HepG2 (cell line): ENCODE measurements around the gene INPP5E. TPM values are rescaled to one million over a fixed set of nuclear protein-coding genes. Genes with fewer than 3 reads are reported as not detected.

ENCODE experiments used
- ATAC-seq: fragments of 200-7000 bp; cut with Tn5 transposase; 3 replicates; pipeline ENCODE4 v1.9.1; 2020; ENCODE audit warnings: mild to moderate bottlenecking, moderate library complexity
- BruUV-seq: library from RNA; stranded (reverse); fragments of 400-500 nt; replicated peaks from 2 replicates; lab custom pipeline; 2021; lab: Mats Ljungman, UMichigan
- CTCF ChIA-PET: fragments of 300-600 bp; formaldehyde crosslinking; extraction: SDS; loops from one replicate; lab custom pipeline; 2021; ENCODE audit warnings: low total read pairs, inconsistent platforms, low intra/inter-chr PET ratio; lab: Yijun Ruan, JAX
- POLR2A ChIA-PET: fragments of 350-600 bp; sonication (Branson Sonifier 250); formaldehyde crosslinking; loops from one replicate; lab custom pipeline; 2020; ENCODE audit warnings: antibody characterized with exemption, inconsistent platforms; lab: Yijun Ruan, JAX
- DNase-seq: peaks from one replicate; pipeline ENCODE4 v3.0.0-alpha.2; 2015; ENCODE audit warnings: low spot score
- FAIRE-seq: peaks from 3 replicates; lab custom pipeline; 2011; peaks lifted over from hg19 to GRCh38; lab: Jason Lieb, UNC
- H2AFZ ChIP-seq: one replicate; pipeline ENCODE4 v1.6.1; 2011; ENCODE audit warnings: low read length, inconsistent platforms
- H3K27ac ChIP-seq: fragments of 300-600 bp; 3 replicates; pipeline ENCODE4 v1.8.0; 2011; ENCODE audit warnings: mixed run types, mild to moderate bottlenecking, mixed read lengths, low read length, inconsistent platforms; ENCODE audit not compliant: insufficient read depth; ENCODE audit errors: extremely low read length
- H3K27me3 ChIP-seq, 2 experiments: fragments of 200-600 bp in 1 of 2; 2 replicates in 1 of 2; 3 replicates in 1 of 2; pipeline versions ENCODE4 v1.6.0 to v1.8.0; 2011; ENCODE audit warnings: low read length in 2 of 2, mild to moderate bottlenecking in 2 of 2, moderate library complexity in 2 of 2, inconsistent platforms in 1 of 2; ENCODE audit not compliant: insufficient read depth in 2 of 2, control insufficient read depth in 1 of 2
- H3K36me3 ChIP-seq, 2 experiments: fragments of 200-600 bp in 1 of 2; replicated peaks in 1 of 2; 2 replicates in 1 of 2; 3 replicates in 1 of 2; pipeline versions ENCODE4 v1.5.1 to v1.8.0; 2011; ENCODE audit warnings: low read length in 2 of 2, inconsistent platforms in 1 of 2; ENCODE audit not compliant: insufficient read depth in 2 of 2, control insufficient read depth in 1 of 2
- H3K4me1 ChIP-seq: 2 replicates; pipeline ENCODE4 v1.5.1; 2012; ENCODE audit warnings: low read length, inconsistent platforms; ENCODE audit not compliant: insufficient read depth
- H3K4me2 ChIP-seq: 2 replicates; pipeline ENCODE4 v1.6.0; 2011; ENCODE audit warnings: low read depth, low read length, inconsistent platforms
- H3K4me3 ChIP-seq, 3 experiments: fragments of 200-600 bp in 1 of 3; sonication (generic), shearing (Covaris generic) in 1 of 3; replicated peaks in 1 of 3; 2 replicates each; pipeline ENCODE4 v1.5.1; 2011 to 2016; ENCODE audit warnings: low read length in 3 of 3, inconsistent platforms in 2 of 3, low read depth in 2 of 3, mild to moderate bottlenecking in 2 of 3, control low read depth in 1 of 3, mixed read lengths in 1 of 3; ENCODE audit not compliant: insufficient read depth in 1 of 3
- H3K79me2 ChIP-seq: one replicate; pipeline ENCODE4 v1.6.1; 2011; ENCODE audit warnings: low read length, inconsistent platforms; ENCODE audit not compliant: insufficient read depth
- H3K9ac ChIP-seq: 2 replicates; pipeline ENCODE4 v1.6.0; 2011; ENCODE audit warnings: mild to moderate bottlenecking, low read depth, low read length, inconsistent platforms; ENCODE audit not compliant: insufficient read depth
- H3K9me3 ChIP-seq: 2 replicates; pipeline ENCODE4 v1.5.1; 2012; ENCODE audit warnings: mild to moderate bottlenecking, low read length
- H4K20me1 ChIP-seq: 2 replicates; pipeline ENCODE4 v1.6.0; 2011; ENCODE audit warnings: inconsistent platforms, mild to moderate bottlenecking, low read length, moderate library complexity; ENCODE audit not compliant: insufficient read depth
- ATM ChIP-seq: fragments of 450-650 bp; IDR thresholded peaks from 2 replicates; pipeline ENCODE4 v1.7.1; 2017; ENCODE audit warnings: mild to moderate bottlenecking, borderline replicate concordance
- CEBPB ChIP-seq: IDR thresholded peaks from 2 replicates; pipeline ENCODE4 v1.6.1; 2011; ENCODE audit warnings: low read depth, low read length, improper control_type of control experiment, borderline replicate concordance
- POLR2A ChIP-seq, 2 experiments: IDR thresholded peaks; 2 replicates each; pipeline ENCODE4 v1.6.1; 2011; ENCODE audit warnings: low read depth in 2 of 2, low read length in 2 of 2, mild to moderate bottlenecking in 1 of 2, moderate library complexity in 1 of 2; ENCODE audit not compliant: insufficient read depth in 1 of 2
- RBM22 ChIP-seq: fragments of 200-400 bp; formaldehyde crosslinking; optimal IDR thresholded peaks from 2 replicates; pipeline ENCODE3; 2017; ENCODE audit warnings: mild to moderate bottlenecking, low read length, moderate library complexity
- RFXANK ChIP-seq: IDR thresholded peaks from 2 replicates; pipeline ENCODE4 v1.6.1; 2016
- SNRNP70 ChIP-seq: fragments of 200-400 bp; formaldehyde crosslinking; IDR thresholded peaks from 2 replicates; pipeline ENCODE4 v1.6.1; 2017; ENCODE audit warnings: mild to moderate bottlenecking, low read depth, low read length, moderate library complexity
- TCF12 ChIP-seq, 2 experiments: fragments of 450-650 bp in 1 of 2; sonication (generic) in 1 of 2; formaldehyde crosslinking in 1 of 2; IDR thresholded peaks; 2 replicates each; pipeline versions ENCODE4 v1.6.1 to v1.8.0; 2017 to 2022; ENCODE audit warnings: antibody characterized with exemption in 1 of 2, mild to moderate bottlenecking in 1 of 2, missing genetic modification reagents in 1 of 2, moderate library complexity in 1 of 2
- ZNF800 ChIP-seq: sonication (generic); formaldehyde crosslinking; IDR thresholded peaks from 2 replicates; pipeline ENCODE4 v1.4.0; 2020; ENCODE audit warnings: missing genetic modification reagents
- WGBS: methylation state at CpG from one replicate; pipeline ENCODE4 v1.1.6; 2017; ENCODE audit warnings: low lambda C conversion rate; 5-methylcytosine and 5-hydroxymethylcytosine counted together
- in situ Hi-C: cut with HindIII; loops from 2 replicates; pipeline ENCODE4 v1.10.0; 2017; ENCODE audit warnings: low pct_unique_long_range_greater_than_20kb; ENCODE audit not compliant: extremely low pct_ligation_motif_present
- intact Hi-C: fragments of 100-400 bp; cut with micrococcal nuclease; formaldehyde crosslinking; loops from one replicate; pipeline ENCODE4 v1.10.0; 2022; ENCODE audit not compliant: unreplicated experiment
- polyA plus RNA-seq, 8 experiments: library from polyadenylated mRNA; depleted of rRNA in 3 of 8; stranded (reverse) in 7 of 8; unstranded in 1 of 8; fragments of >200 nt; fragmentation: Illumina TruSeq in 4 of 8; extraction: Trizol in 4 of 8; gene quantifications; 2 replicates each; pipeline versions ENCODE4 v1.2.1 to v1.2.3, GENCODE V29; 2011 to 2016; ENCODE audit warnings: low read depth in 4 of 8, missing spikeins in 1 of 8, mixed read lengths in 1 of 8; ENCODE audit not compliant: insufficient read depth in 1 of 8
- total RNA-seq, 5 experiments: library from RNA; depleted of rRNA; stranded (reverse); fragments of >200 nt; fragmentation: Illumina TruSeq; extraction: Trizol; gene quantifications; 2 replicates each; pipeline ENCODE4 v1.2.3, GENCODE V29; 2016; ENCODE audit warnings: low read depth in 1 of 5

The INPP5E gene
- total and polyA plus RNA-seq, 2 of the 13 experiments (the other 11 are each of a cell fraction or from before 2014, with no cell fraction given), result 5.5 TPM

- TF ChIP-seq ZNF800 (CRISPR knock-in tag) (no peak), RBM22 (no peak)
Measured at GRCh38 chr9:136441681-136442245, 2.1 kb upstream of the INPP5E start (continued).

- in situ Hi-C loops, result loop anchor here (5.0 kb wide), 1 partner anchor 36 kb away; no protein-coding TSS in a partner anchor
- H3K4me1 ChIP-seq, result peaks cover 46% of the 10 kb centered on the region
- FAIRE-seq (no peak), ATAC-seq (no peak), DNase-seq (no peak)
- no TSS peak for BruUV-seq
- H3K9ac ChIP-seq, result no peak overlapping the region
- H3K27ac ChIP-seq, result peak overlapping the region; percentile 76
- 0 out of 2 replicates have a peak, but pooled peaks cover 2% of the 10 kb centered on the region for H4K20me1 ChIP-seq
- POLR2A ChIA-PET, result no interaction called here
- peaks cover 24% of the 10 kb centered on the region for H3K79me2 ChIP-seq
- TF ChIP-seq CEBPB, result no peak
- TF ChIP-seq ATM, result no peak
- TF ChIP-seq TCF12 (IDR thresholded peaks at IDR 0.05), result no peak
- TF ChIP-seq TCF12 (CRISPR knock-in tag; IDR thresholded peaks at IDR 0.05), result no peak
- TF ChIP-seq RFXANK (CRISPR knock-in tag), result no peak
- TF ChIP-seq POLR2A (IDR thresholded peaks at IDR 0.05; ENCODE audit: insufficient read depth in 1 of 2, low read depth in 2 of 2, low read length in 2 of 2), result 0 out of 4 replicates have a peak, but pooled peaks of 1 of the 2 experiments have one; percentile 9
- no peak for TF ChIP-seq SNRNP70
- H3K4me2 ChIP-seq, result no peak overlapping the region
- no peaks in the 10 kb centered on the region; a peak in 1 of 5 replicates for H3K27me3 ChIP-seq
- CTCF ChIA-PET, result no interaction called here
- H3K9me3 ChIP-seq, result no peaks in the 10 kb centered on the region
- no peak overlapping the region for H3K4me3 ChIP-seq
- WGBS, result 87% methylated on average over 13 of the region's 15 CpGs
- H3K36me3 ChIP-seq, result peaks cover 16 to 45% of the 10 kb centered on the region in 2 experiments; a peak in 4 of 5 replicates
- intact Hi-C loops, result no loop called here
- H2AFZ ChIP-seq, result no peak overlapping the region
Measured at GRCh38 chr9:136441191-136441680, 1.6 kb upstream of the INPP5E start.
